Measurements from ENCODE around the gene HMGA1.

The HMGA1 gene, protein sequence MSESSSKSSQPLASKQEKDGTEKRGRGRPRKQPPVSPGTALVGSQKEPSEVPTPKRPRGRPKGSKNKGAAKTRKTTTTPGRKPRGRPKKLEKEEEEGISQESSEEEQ

DNA sequence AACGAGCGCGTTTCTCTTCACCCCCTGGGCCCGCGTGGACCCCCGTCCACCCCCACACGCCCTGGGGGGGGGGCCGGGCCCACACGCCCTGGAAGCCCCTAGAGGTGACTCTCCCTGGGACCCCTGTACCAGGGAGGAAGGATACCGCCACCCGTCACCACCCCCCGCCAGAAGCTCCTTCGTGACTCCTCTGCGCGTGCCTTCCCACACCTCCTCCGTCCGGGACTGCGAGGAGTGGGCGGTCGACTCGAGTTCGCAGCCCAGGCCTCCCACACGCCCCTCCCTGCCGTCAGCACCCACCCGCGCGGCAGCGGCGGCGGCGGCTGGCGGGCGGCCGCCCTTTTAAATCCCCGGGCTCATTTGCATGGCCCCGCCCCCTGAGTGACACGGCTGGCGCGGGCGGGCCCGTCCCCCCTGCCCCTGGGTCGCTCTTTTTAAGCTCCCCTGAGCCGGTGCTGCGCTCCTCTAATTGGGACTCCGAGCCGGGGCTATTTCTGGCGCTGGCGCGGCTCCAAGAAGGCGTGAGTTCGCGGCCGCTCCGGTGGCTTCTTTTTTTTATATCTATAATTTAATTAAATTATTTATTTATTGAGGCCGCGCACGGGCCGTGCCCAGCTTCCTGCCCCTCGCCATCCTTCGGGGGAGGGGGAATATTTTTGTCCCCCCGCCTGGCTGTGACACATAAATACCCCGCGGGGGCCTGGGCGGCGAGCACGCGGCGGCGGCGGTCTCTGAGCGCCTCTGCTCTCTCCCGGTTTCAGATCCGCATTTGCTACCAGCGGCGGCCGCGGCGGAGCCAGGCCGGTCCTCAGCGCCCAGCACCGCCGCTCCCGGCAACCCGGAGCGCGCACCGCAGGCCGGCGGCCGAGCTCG lies at the start of gene HMGA1:
HMGA1 (plus strand) TSS at position 431 of the 873 bp plus-strand sequence. CDS start 3,908 bp downstream, outside the sequence.
- DNase-seq, result peak; percentile 90

DNA sequence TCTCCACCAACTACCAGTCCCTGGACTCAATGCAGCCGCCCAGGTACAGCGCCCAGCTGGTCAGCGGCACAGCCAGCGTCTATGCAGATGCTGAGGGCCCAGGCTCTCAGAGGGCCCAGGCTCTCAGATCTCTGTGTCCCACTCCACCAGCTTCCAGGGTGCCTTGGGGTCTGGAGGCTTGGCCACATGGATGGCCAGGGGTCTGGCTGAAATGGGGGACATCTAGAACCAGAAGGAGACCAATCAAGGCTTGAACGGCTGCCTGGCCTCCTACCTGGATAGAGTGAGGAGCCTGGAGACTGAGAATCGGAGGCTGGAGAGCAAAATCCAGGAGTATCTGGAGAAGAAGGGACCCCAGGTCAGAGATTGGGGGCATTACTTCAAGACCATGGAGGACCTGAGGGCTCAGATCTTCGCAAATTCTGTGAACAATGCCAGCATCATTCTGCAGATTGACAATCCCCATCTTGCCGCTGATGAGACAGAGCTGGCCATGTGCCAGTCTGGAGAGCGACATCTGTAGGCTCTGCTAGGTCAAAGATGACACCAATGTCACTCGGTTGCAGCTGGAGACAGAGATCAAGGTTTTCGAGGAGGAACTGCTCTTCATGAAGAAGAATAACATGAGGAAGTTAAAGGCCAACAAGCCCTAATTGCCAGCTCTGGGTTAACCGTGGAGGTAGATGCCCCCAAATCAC lies 46.7 kb upstream of the HMGA1 start:
- DNase-seq, result peak; percentile 60

DNA sequence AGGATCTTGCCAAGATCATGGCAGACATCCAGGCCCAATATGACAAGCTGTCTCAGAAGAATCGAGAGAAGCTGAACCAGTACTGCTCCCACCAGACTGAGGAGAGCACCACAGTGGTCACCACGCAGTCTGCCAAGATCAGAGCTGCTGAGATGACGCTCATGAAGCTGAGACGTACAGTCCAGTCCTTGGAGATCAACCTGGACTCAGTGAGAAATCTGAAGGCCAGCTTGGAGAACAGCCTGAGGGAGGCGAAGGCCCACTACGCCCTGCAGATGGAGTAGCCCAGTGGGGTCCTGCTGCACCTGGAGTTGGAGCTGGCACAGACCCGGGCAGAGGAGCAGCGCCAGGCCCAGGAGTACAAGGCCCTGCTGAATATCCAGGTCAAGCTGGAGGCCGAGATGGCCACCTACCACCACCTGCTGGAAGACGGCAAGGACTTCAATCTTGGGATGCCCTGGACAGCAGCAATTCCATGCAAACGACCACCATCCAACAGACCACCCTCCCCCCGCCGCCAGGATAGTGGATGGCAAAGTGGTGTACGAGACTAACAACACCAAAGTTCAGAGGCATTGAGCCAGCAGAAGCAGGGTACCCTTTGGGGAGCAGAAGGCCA lies 46.1 kb upstream of the HMGA1 start:
- DNase-seq, result no peak

DNA sequence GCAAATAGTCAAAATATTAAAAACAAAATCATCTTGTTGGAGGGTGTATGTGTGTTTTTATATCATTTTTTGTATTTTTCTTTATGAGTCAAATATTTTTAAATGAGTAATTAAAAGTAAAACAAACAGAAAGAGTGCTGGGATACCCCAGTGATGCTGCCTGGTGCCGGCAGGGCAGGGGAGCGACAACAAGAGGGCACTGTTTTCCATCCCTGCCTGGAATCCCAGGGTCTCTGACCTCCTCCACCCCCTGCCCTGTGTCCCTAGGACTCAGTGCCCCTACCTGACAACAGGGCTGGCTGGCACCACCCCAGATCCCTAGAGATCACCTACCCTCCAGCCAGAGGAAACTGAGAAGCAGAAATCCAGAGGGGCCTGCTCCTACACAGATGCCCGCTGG lies 41.9 kb upstream of the HMGA1 start:
- DNase-seq, result no peak

DNA sequence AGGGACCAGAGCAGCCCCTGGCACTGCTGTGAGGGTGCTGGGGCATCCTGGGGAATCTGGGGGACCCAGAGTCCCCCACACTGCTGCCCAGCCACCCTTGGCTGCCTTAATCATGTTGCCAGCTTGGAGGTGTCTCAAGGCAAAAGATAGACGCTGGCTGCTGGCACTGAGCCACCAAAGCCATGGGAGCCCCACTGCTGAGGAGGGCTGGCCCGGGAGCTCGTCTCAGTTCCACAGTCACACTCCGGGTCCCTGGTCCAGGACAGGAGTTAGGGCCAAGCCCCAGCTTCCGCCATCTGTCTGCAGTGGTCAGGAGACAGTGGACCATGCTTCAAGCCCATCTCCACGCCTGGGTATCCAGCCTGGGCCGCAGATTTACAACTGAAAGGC lies 41.0 kb upstream of the HMGA1 start:
- DNase-seq, result no peak

DNA sequence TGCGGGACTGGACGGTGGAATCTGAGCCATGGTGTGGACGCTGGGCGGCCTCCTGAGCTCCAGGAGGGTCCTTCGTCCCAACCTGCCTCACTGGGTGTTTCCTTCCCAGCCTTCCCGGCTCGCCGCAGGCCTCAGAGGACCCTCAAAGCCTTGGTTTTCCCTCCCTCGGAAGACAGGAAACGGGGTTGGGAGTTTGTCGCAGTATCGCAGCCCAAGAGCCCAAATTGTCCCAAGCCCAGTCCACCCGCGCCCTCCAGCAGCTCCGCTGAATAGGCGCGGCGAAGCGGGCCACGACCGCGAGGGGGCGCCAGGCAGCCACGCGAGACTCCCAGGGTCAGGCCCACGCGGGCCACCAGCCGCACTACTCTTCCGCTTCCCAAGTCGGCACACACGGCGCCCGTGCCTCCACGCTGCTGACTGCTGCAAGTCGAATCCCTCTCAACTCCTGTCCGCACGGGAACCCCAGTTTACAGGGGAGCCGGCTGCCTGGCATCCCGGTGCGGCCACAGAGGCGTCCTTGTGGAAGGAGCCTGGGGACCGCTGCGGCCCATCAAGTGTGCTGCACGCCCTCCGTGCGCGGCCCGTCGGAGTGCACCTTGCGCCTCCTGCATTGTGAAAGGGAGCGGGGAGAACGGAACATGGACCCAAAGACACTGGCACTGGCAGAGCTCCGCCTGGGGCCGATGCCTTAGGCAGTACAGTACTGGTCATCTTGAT lies 40.4 kb upstream of the HMGA1 start:
- DNase-seq, result peak; percentile 90

DNA sequence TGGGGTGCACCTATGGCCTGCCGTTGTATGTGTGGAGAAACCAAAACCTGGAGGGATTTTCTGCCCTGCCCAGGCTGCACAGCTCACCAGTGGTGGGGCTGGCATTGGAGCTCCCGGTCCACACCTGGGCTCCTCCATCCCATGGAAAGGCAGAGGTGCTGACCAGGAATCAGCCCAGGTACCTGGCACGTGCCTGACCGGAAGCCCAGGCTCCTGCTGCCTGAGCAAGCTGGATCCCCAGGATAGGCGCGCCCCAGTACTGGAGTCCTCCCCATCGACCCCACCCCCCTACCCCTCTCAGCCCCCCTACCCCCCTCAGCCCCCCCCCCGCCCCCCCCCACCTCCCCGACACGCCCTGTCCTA lies 39.9 kb upstream of the HMGA1 start:
- DNase-seq, result no peak

DNA sequence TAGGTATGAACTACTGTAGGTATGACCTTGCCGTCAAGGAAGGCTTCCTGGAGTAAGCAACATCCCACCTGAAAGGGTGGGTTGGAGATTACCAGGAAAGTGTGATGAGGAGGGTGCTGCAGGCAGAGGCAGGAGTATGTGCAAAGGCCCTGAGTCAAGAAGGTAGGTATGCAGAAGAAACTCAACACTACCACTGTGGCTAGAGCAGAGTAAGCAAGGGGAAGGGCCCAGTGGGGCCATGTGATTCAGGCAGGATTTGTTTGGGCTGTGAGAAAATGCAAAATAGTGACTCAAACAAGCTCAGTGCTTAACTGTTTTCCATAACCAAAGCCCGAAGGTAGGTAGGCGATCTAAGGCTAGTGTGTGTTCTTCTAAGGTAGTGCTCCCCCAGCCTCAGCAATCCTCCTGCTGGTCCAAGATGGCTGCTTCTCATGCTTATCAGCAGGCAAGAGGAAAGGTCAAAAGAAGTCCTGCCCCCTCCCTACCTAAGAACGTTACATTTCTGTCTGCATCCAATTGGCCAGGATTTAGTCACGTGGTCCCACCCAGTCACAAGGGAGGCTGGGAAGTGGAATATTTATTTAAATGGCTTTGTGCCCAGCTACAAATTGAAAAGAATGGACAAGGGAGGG lies 36.2 kb upstream of the HMGA1 start:
- no peak for DNase-seq

DNA sequence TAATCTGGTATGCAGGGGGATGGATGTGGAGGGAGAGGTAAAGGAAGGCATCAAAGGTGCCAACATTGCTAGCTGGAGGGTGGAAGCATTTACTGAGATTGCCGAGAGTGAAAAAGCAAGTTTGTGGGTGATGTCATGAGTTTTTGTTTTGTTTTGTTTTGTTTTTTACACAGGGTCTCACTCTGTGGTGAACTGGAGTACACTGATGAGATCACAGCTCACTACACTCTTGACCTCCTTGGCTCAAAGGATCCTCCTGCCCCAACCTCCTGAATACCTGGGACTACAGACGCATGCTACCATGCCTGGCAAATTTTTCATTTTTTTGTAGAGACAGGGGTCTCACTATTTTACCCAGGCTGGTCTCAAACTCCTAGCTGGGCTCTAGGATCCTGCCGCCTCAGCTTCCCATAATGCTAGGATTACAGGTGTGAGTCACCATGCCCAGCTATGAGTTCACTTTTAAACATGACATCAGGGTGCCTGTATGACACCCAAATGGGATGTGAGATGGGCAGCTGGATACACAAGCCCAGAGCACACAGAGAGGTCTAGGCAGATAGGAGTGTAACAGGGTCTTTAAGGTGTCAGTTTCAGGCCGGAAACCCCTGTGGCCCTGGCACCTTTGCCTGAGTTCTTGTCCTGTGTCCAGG lies 35.1 kb upstream of the HMGA1 start:
- DNase-seq, result no peak

DNA sequence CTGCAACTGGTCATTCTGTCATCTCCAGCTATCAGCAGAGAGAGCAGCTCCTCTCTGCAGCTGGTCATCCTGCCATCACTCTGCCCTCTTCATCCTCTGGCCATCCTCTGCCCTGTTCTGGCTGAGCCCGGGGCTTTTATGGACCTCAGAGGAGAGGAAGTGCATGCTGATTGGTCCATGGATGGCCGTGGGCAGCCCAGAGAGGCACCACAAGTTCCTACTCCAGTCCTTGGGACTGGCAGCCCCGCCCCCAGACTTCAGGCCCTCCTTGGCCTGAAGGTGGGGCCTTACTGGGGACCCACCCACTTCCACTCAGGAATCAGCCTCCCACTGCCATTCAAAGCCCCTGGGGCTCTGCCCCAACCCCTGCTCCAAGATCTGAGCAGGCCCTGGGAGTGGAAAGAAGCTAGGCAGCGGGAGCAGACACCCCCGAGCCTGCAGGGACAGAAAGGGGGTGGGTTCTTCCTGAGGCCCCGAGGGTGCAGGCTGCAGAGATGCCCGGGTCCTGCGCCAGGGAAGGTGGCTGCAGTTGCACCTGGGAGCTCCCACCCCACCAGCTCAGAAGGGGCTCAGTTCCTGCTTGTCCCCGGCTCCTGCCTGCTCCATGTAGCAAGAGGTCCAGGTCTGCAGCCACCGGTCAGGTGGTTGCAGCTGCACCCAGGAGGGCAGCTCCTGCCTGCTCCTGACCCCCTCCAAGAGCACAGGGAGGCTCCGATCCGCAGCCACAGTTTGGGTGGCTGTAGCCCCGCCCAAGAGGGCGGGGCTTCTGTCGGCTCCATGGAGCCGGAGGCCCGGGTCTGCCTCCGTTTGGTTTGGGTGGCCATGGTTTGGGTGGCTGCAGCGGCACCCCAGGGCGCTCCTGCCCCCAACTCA lies 34.1 kb upstream of the HMGA1 start:
- DNase-seq, result no peak

DNA sequence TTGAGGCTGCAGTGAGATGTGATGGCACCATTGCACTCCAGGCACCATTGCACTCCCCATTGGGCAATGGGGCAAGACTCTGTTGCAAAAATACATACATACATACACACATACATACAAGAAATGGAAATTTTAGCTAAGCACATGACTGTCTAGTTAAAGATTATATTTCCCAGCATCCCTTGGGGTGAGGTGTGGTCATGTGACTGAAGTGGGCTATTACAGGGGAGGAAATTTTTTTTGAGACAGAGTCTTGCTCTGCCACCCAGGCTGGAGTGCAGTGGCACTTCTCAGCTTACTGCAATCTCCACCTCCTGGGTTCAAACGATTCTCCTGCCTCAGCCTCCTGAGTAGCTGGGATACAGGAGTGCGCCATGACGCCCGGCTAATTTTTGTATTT lies 32.0 kb upstream of the HMGA1 start:
- no peak for DNase-seq

DNA sequence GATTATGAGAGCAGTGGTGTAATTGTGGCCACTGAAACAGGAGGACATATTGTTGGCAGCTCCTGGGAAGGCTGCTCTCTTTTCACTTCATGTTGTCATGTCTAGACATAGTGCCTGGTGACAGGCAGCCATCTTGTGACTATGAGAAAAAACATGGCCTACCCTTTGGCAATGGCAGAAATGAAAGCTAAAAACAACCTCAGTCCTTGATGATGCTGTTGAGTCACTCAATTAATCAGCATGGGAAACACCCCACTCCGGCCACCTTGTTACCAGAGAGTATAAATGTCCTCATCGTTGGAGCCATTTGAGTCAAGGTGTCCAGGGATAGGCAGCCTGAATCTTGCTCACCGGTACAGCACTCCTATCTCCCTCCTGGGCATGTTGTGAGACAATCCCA lies 31.2 kb upstream of the HMGA1 start:
- DNase-seq, result no peak

DNA sequence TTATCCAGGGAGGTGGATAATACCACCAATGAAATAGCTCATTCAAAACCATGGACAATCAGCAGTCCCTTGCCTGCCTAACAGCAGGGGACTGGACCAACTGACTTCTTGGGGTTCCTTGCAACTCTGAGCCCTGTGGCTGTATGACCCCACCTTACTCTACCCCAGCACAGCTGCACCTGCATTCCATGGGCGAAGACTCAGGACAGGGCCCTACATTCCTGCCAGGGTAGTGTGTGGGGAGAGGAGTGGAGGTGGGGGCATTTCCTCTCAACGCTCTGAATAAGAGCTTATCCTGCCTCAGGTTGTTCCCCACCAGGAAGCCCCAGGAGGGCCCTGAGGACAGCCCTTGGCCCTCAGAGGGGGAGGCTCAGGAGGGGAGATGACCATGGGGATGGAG lies 30.8 kb upstream of the HMGA1 start:
- DNase-seq, result no peak

DNA sequence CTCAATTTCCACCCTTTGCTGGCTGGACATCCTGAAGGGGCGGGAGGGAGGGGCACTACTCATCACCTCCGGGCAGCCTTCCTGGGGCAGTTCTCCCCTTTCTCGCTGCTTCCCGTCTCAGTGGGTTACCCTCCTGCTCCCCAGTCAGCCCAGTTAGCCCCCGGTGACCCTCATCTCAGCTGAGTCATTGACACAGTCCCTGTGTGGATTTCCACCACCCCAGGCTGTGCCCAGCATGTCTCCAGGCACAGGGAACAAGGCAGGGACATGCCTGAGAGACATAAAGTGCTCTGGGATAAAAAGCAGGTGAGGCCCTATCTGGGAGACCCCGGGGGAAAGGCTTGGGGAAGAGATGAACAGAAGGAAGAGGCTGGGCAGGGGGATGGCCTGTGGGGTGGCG lies 29.9 kb upstream of the HMGA1 start:
- no peak for DNase-seq

DNA sequence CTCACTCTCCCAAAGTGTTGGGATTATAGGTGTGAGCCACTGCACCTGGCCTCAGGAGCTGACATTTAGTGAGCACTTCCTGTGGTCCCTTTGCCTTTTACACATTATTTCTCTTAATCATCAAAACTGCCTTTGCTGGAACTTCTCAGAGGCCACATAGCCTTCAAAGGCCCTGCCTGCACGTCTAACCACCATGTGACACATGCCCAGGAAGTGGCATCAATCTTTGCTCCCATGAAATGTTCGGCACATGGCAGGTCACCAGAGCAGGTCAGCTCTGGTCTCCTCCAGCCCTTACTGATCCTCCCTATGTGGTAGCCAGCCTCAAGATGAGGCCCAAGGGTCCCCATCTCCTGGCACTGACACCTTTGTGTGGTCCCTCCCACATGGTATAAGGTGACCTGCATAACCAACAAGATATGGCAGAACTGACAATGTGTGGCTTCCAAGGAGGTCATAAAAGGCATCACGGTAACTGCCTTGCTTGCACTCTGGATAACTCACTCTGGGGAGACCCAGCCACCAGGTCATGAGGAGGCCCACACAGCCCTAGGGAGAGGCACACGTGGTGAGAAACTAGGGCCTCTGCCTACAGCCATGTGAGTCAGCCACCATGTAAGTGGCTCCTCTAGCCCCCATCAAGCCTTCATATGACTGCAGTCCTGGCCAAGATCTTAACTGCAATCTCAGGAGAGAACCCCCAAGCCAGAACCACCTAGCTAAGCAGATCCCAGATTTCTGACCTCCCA lies 28.8 kb upstream of the HMGA1 start:
- peak; percentile 45 for DNase-seq

DNA sequence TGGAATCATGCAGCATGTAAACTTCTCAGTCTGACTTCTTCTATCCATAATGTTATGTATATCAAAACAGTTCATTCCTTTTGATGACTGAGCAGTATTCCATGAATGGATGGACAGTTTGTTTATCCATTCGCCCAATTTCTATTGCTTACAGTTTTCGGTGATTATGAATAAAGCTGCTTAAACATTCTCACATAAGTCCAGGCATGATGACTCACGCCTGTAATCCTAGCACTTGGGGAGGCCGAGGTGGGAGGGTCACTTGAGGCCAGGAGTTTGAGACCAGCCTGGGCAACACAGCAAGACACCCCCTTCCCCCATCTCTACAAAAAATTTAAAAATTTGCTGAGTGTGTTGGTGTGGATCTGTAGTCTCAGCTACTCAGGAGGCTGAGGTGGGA lies 22.9 kb upstream of the HMGA1 start:
- DNase-seq, result no peak

DNA sequence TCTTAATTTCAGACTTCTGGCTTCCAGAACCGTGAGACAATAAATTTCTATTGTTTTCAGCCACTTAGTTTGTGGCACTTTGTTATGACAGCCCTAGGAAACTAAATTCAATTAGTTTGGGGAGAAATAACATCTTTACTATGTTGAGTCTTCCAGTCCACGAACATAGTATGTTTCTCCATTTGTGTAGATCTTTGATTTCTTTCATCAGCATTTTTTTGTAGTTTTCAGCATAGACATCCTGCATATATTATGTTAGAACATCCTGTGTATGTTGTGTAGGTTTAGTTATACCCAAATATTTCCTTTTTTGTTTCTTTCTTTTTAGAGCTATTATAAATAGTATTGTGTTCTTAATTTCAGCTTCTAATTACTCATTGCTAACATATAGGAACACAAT lies 18.0 kb upstream of the HMGA1 start:
- no peak for DNase-seq

DNA sequence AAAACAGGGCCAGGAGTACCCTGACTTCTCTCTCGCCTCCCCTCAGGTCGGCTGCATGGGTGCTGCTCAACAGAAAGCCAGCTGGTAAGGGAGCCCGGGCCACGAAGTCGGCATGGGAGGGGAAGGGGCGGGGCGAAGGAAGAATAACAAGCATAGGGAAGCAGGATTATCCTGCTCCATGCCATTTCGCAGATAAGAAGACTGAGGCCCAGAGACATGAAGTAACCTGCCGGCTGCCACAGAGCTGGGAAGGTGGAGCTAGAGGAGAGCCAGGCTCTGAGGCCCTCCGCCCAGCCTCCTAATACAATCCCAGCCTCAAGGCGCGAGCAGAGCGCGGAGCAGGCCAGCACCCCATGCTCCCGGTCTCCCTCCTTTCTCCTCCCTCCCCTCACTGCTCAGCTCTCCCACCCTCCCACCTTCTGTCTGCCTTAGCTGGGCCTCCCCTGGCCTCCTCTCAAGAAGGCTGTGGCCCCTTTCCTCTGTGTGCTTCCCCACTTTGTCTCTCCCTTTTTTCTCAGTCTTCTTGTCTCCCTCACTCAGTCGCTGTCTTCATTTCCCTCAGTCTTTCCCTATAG lies 13.2 kb upstream of the HMGA1 start:
- no peak for DNase-seq

DNA sequence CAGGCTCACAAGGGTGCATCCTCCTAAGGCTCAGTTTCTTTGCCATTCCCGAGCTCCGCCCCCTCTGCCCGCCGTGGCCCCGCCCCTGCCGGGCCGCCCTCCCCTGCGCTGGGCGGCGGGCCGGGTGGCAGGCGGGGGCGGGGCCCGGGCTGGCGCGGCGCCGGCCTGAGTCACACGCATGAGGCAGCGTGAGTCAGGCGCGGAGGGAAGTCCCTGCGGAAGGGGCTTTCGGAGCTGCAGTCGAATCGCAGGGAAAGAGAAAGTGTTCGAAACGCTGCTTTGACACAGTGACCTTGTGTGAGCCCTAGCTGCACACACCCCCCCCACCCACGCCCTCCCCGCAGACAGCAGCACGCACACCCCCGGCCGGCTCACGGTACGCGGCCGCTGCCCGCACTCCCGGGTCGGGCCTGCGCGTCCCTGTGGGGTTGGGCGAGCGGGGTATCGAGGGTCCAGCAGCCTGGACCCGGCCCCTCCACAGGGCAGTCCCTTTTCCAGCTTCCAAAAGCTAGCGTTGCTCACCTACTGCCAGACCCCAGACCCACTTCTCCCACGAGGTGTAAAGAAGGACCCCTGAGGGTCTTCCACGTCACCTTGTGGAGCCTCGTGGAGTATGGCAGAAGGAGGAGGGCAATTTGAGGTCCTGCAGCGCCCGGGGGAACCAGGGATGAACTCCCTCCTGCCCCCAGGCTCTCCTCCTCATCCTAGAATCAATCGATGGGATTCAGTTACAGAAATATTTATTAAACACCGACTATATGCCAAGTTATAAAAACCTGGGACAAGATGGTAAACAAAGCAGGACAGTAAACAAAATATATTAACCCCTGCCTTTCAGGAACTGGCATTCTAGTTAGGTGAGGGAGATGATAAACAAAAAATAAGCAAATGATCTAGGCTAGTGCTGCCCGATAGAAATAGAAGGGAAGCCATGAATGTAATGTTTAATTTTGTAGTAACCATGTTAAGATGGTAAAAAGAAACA lies 12.4 kb upstream of the HMGA1 start:
- DNase-seq, result peak; percentile 94
